HPDE6-E6E7 (cell line): ENCODE results near the gene OLA1.
"Not testable (repeated sequence)": the region's sequence is repeated elsewhere in the genome, so short reads cannot be mapped to it uniquely, and the experiment has no call there.

Experiments used
- DNase-seq: peaks from one replicate; pipeline ENCODE4 v3.0.0; 2011; ENCODE audit warnings: missing footprints; ENCODE audit errors: extremely low spot score

OLA1 gene

GRCh38 chr2:174248187-174248997, at the start of gene OLA1:
Gene OLA1 (minus strand): TSS chr2:174248532. CDS start chr2:174246815, 1,717 bp downstream.
- peak; percentile 95 for DNase-seq

DNA sequence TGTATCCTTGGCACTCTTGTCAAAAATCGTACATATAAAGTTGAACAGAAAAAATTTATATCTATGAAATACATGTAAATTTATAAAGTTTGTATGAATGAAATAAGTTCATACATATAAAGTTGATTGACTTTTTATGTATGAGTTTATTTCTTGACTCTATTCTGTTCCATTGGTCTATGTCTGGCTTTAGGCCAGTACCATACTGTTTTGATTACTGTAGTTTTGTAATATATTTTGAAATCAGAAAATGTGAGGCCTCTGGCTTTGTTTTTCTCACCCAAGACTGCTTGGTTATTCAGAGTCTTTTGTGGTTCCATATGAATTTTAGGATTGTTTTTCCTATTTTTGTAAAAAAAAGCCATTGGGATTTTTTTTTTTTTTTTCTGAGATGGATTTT, 44.6 kb upstream of the OLA1 start:
- no peak for DNase-seq

GRCh38 chr2:174286172-174286571, 37.8 kb upstream of the OLA1 start:
- no peak for DNase-seq

DNA sequence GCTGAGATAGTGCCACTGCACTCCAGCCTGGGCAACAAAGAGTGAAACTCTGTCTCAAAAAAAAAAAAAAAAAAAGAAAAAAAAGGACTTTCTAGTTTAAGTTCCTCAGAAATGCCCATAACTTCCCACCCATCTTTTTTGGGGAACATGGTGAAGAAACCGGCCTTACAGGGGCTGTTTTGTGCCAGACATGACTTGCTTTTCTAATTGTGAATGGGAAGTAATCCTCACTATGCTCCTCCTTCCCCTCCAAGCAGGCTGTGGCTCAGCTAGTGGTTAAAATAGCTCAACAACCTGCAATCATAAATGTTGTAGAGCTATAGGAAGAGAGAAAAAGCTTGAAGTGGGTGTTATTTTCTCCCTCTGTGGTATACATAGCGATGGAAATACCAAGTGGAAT, 34.1 kb upstream of the OLA1 start:
- DNase-seq, result no peak

DNA sequence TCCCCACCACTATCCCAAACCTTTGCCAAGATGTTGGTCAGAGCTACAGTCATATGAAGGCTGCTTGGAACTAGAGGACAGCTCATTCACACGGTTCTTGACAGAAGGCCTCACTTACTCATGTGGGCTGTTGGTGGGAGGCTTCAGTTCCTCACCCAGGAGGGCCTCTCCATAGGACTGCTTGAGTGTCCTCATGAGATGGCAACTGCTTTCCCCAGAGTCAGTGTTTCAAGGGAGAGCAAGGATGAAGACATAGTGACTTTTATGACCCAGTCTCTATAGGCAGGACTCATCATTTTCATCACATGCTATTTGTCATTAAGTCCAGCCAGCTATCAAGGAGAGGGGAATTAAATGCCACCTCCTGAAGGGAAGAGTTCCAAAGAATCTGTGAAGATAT, 33.4 kb upstream of the OLA1 start:
- DNase-seq, result no peak

DNA sequence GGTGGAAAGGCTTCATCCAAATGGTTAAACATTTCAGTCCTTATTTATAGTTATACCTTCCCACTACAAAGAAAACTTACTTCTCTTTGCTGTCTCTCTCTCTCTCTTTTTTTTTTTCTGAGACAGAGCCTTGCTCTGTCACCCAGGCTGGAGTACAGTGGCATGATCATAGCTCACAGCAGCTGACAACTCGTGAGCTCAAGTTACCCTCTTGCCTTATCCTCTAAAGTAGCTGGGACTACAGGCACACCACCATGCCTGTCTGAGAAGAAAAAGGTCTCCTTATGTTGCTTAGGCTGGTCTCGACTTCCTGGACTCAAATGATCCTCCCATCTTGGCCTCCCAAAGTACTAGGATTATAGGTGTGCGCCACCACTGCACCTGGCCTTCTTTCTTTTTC, 32.3 kb upstream of the OLA1 start:
- DNase-seq, result no peak

DNA sequence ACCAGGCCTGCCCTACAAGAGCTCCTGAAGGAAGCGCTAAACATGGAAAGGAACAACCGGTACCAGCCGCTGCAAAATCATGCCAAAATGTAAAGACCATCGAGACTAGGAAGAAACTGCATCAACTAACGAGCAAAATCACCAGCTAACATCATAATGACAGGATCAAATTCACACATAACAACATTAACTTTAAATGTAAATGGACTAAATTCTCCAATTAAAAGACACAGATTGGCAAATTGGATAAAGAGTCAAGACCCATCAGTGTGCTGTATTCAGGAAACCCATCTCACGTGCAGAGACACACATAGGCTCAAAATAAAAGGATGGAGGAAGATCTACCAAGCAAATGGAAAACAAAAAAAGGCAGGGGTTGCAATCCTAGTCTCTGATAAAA, 21.9 kb upstream of the OLA1 start:
- DNase-seq, result not testable (repeated sequence)

DNA sequence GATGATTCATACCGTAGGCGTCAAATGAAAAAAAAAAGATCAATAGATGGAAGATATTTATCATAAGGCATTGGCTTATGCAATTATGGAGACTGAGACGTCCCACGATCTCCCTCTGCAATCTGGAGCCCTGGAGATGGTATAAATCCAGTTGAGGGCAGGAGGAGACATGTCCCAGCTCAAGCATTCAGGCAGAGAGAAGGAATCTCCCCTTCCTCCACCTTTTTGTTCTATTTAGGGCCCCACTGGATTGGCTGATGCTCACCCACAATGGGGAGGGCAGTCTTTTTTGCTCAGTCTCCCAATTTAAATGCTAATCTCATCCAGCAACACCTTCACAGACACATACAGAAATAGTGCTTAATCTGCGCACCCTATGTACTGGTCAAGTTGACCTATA, 18.0 kb upstream of the OLA1 start:
- no peak for DNase-seq

- DNase-seq, result peak; percentile 92
These were observed 15.7 kb upstream of the OLA1 start for GRCh38 chr2:174263997-174264396.

DNA sequence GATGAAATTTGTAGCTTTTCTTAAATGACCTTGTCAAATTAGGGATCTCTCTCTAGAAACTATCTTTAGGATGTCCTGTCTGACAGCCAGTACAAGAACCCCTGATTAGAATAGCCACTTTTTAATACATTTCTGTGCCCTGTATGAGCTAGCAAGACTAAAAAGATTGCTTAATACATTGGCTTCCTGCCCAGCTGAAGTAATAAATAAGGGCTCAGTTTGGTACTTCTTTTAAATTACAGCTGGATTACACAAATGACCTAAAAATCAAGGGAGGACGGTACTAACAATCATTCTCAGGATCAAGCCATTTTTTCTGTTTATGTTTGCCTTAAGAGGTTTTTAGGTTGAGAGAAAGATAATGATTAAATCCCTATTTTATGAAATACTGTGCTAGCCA, 11.6 kb upstream of the OLA1 start:
- peak; percentile 13 for DNase-seq

DNA sequence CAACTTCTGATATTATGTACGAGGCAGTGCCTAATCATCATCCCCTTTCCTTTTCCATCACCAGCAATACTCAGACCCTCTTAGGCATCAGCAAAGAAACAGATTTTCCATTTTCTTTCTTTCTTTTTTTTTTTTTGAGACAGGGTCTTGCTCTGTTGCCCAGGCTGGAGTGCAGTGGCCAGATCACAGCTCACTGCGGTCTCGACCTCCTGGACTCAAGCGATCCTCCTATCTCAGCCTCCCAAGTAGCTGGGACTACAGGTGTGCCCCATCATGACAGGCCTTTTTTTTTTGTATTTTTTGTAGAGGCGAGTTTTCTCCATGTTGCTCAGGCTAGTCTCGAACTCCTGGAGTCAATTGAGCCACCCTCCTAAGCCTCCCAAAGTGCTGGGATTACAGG, 5.9 kb upstream of the OLA1 start:
- DNase-seq, result no peak

DNA sequence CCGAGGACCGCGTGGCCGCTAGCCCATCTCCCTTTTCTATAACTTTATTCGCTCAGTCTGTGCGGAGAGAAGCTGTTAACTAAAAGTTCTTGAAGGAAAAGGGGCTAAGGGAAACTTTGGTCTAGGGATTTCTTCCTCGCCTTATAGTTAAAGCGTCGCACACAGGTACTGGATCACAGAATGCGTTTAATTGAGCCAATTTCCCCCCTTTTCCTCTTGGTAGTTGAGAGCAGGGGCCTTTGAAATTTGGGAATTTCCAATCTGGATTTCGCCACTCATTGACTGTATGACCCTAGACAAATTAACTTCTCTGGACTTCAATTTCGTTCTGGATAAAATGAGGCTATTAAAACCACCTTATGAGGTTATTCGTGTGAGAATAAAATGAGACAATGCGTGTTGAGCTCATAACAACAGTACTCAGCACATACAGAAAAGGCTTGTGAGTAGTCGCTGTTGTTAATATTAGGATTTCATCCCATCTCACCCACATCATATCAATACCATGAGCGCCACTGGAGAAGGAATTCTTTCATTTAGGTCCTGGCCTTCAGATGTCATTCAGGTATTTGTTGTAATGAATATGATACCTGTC, 763 bp upstream of the OLA1 start:
- DNase-seq, result no peak

DNA sequence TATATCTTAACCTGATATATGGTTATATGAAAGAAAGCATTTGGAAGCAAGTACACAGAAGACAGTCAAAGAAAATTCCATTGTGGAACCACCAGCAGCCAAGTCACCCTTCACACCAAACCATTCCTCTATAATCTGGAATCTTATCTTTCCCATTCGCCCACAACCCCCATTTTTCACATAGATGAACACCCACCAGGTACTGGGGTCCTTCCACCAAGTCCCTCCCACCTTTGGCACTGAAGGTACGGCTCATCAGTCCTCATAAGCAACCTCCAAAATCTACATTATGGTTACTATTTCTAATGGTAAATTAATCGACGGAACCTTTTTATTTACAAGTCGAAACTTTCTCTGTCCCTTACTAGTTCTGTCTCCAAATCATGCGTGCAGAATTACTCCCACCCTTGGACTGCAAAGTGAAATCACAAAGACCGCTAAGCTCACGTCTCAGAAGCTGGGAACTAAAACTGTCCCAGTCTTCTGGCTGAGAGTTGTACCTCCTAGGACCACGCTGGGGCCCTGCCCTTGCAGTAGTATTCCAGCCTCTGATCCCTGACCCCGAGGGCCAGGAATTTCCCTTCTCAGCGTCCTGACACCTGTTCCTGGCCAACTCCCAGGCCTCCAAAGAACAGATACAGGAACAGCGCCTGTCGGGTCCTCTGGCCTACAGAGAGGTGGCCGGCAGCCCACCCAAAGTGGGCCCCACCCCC, 702 bp downstream of the OLA1 start:
- DNase-seq, result peak; percentile 15

DNA sequence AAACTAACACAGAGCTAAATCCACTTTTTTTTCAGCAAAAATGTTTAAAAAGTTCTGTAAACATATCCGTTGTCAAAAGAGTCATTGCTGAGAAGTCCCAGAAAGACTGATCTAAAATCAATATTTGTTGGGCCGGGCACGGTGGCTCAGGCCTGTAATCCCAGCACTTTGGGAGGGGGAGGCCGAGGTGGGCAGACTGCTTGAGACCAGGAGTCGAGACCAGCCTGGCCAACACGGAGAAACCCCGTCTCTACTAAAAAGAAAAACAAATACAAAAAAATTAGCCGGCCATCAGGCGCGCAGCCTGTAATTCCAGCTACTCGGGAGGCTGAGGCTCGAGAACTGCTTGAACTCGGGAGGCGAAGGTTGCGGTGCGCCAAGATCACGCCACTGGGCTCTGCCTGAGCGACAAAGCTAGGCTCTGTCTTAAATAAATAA, 1.4 kb downstream of the OLA1 start:
- no peak for DNase-seq

DNA sequence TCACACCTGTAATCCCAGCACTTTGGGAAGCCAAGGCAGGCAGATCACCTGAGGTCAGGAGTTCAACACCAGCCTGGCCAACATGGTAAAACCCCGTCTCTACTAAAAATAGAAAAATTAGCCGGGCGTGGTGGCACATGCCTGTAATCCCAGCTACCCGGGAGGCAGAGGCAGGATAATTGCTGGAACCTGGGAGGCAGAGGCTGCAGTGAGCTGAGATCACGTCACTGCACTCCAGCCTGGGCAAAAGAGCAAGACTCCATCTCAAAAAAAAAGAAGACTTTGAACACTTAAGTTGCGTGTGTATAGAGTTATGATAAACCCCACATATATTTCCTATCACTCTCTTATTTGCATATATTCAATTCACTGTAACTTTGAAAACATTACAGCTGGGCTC, 2.7 kb downstream of the OLA1 start:
- not testable (repeated sequence) for DNase-seq

- no peak for DNase-seq
These were observed 3.3 kb downstream of the OLA1 start for GRCh38 chr2:174245065-174245464.

- DNase-seq, result no peak
These were observed 4.5 kb downstream of the OLA1 start for GRCh38 chr2:174243812-174244211.

DNA sequence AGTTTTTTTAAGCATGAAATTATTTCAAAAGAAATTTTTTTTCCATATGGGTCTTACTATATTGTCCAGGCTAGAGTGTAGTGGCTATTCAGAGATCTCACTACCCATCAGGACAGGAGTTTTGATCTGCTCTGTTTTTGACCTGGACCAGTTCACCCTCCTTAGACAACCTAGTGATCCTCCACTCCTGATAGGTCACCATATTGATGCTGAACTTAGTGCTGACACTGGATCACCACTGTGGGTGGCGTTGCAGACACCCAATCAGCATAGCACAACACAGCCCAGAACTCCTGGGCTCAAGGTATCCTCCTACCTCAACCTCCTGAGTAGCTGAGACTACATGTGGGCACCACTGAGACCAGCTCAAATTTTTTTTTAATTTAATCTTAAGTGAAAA, 8.2 kb downstream of the OLA1 start:
- no peak for DNase-seq

- no peak for DNase-seq
These were observed 11.9 kb downstream of the OLA1 start for GRCh38 chr2:174236429-174236828.

DNA sequence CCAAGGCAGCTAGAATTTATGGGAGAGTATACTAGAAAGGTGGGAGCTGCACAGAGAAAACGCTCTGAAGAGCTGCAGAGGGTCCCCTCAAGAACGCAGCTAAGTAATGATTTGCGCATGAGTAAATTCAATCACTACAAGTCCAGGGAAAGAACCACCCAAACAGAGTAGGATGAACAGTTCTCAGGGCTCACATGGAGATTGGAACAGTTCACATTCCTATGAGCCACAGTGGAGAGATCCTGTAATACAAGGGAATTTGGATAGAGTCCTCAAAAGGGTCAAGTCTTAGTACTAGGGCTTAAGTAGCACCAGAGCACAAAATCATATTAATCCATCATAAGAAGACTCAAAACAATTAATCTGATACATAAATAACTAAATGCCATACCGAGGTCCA, 12.7 kb downstream of the OLA1 start:
- DNase-seq, result no peak

DNA sequence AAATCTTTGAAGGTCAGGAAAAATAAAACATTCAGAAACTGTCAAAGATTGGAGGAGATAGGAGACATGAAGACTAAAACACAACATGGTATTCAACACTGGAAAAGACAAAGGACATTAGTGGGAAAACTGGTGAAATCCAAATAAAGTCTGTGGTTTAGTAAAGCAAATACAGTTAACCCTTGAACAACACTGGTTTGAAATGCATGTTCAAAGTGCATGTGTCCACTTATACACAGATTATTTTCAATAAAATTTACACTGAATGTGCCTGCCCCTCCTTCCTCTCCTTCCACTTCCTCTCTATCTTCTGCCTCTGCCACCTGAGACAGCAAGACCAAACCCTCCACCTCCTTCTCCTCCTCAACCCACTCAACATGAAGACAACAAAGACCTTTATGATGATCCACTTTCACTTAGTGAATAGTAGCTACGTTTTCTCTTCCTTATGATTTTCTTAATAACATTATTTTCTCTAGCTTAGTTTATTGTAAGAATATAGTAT, 14.5 kb downstream of the OLA1 start:
- no peak for DNase-seq

DNA sequence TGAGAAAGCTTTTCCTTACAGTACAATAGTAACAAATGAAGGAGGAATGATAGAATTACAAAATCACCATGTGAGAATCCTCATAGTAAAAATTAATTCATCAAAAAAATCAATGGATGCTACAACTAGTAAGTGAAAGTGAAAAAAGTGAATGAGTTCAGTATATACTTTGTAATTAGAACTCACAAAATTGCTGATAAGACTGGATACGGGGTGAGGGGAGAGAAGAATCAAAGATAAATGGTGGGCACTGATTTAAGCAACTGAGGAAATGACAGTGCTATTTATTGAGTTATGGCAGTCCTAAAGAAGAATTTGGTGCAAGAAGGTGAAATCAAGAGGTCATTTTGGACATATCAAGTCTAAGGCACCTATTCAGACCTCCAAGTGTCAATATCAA, 20.6 kb downstream of the OLA1 start:
- no peak for DNase-seq
